ENCODE measurements around the gene NDUFAF7.

GRCh38 chr2:37262522-37262921, 31.1 kb downstream of the NDUFAF7 start:
- no peak for TF ChIP-seq CTCF (IDR thresholded peaks at IDR 0.05)
- TF ChIP-seq POLR2A (IDR thresholded peaks at IDR 0.05), result no peak
